Activated gamma-delta T cell (primary cell): Measurements from ENCODE around the gene SGSM1.

Experiments used
- DNase-seq: peaks from one replicate; lab custom pipeline; 2025; lab: John Stamatoyannopoulos, UW

Gene SGSM1

GRCh38 chr22:24951942-24952836, 146.2 kb downstream of the SGSM1 start, which contains the start of gene KIAA1671:
TSS of gene KIAA1671 (plus strand) at chr22:24952716. CDS start at chr22:25028000, 75,284 bp downstream.
- peak; percentile 77 for DNase-seq

DNA sequence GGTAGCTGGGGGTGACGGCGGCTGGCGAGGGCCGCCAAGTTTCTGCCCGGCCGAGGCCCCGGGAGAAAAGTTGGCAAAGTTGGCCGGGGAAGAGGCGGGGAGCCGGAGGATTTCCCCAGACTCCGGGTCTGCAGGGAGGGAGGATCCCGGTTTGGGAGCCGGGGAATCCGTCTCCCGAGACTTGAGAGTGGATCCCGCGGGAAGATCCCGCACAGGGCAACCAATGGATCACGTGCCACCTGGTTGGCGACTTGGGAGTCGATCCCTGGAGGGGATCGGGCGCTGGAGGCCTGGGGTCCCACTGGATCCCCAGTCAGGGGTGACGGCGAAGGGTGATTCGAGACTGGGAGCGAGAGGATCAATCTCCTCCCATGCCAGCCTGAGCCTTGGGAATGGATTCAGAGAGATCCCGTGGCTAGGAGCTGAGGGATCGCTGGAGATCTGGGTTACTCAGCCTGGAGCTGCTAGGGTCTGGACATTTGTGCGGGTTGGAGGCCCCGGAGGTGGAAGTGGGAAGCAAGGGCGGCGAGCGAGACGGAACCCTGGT, 146.9 kb downstream of the SGSM1 start:
- no peak for DNase-seq

- DNase-seq = no peak
Observed at GRCh38 chr22:24953384-24954113, 147.5 kb downstream of the SGSM1 start.

DNA sequence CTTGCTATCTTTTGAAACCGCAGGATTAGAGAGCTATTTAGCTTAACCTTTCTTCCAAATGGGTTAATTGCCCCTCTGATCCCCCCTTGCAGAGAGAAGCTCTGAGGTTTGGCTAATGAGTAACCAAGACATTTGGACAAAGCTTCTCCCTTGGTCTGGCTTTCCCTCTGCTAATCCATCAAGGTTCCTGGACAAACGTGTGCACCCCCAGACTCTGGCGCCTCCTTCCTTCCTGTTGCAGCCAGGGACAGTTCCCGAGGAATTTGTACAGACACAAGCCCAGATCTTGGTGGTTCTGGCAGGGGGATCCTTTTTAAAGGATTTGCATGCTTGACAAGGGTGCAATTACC, 148.1 kb downstream of the SGSM1 start:
- no peak for DNase-seq

DNA sequence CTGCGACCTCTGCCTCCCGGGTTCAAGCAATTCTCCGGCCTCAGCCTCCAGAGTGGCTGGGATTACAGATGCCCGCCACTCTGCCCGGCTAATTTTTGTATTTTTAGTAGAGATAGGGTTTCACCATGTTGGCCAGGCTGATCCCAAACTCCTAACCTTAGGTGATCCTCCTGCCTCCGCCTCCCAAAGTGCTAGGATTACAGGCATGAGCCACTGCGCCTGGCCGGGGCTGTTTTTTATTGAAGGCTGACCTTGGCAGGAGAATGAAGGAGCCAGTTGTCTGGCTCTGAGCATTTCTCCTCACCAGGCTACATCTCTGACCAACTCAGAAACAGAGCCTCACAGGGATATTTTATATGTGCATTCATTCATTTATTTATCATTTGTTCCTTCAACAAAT, 148.8 kb downstream of the SGSM1 start:
- DNase-seq = no peak

DNA sequence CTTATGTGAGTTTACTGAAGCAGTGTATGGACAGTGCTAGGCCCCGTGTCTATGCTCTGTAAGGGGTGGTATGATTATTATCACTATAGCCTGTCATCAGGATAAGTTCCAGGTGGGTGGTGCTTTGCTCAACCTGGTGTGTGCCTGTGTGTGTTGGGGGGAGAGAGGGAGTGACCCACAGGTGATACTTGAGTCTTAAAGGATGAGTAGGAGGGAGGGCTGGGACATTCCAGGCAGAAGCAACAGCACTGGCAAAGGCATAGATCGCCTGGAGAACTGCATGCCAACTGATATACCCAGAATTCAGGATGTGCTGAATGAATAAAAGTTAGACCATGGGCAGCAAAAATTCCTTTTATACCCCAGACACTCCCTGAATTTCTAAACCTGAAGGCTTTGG, 151.0 kb downstream of the SGSM1 start:
- no peak for DNase-seq

DNA sequence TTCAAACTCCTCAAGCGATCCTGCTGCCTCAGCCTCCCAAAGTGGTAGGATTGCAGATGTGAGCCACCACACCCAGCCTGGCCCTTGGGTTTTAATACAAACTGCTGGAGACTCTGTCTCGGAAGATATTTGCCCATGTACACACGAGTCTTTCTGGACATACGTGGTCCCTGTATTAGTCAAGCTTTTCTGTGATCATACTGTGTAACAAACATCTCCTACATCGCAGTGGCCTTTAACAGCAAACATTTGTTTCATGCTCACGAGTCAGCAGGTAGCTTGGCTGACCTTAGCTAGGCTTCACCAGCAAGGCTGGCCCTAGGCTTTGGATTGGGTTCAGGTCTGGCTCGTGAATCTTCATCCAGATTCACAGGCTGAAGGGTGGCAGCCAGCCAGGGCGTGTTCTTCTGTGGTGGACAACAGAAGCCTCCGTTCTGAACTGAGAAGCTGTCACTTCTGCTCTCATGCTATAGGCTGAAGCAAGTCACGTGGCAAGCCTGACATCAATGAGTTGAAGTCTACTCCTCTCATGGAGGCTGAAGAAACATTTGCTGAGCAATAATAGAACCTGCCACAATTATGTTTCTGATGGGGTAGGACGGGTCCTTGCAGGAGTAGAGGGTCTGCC, 155.3 kb downstream of the SGSM1 start:
- no peak for DNase-seq

GRCh38 chr22:24962094-24962493, 156.1 kb downstream of the SGSM1 start:
- DNase-seq = no peak

DNA sequence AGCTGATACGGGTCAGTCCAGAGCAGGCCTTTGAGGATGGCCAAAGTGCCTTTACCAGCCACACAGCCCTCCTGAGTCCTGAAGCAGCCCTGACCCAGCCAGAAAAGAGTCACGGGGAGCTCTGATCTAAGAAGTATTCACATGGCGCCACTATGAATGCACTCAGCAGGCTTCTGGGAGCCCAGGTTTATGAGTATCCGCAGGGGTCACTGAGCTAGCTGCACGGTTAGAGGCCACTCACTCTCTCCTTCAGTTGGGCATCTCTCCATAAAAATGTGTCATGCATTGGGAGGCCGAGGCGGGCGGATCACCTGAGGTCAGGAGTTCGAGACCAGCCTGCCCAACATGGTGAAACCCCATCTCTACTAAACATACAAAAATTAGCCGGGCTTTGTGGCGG, 156.8 kb downstream of the SGSM1 start:
- DNase-seq = no peak

DNA sequence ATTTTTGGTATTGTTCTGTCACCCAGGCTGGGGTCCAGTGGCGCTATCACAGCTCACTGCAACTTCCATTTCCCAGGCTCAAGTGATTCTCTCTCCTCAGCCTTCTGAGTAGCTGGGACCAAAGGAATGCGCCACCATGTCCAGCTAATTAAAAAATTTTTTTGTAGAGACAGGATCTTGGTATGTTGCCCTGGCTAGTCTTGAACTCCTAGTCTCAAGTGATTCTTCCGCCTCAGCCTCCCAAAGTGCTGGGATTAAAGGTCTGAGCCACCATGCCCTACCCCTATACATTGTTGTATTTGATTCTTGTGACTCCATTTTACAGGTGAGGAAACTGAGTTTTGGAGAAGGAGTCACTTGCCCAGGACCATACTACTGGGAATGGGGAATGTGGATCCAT, 158.4 kb downstream of the SGSM1 start:
- DNase-seq = no peak

DNA sequence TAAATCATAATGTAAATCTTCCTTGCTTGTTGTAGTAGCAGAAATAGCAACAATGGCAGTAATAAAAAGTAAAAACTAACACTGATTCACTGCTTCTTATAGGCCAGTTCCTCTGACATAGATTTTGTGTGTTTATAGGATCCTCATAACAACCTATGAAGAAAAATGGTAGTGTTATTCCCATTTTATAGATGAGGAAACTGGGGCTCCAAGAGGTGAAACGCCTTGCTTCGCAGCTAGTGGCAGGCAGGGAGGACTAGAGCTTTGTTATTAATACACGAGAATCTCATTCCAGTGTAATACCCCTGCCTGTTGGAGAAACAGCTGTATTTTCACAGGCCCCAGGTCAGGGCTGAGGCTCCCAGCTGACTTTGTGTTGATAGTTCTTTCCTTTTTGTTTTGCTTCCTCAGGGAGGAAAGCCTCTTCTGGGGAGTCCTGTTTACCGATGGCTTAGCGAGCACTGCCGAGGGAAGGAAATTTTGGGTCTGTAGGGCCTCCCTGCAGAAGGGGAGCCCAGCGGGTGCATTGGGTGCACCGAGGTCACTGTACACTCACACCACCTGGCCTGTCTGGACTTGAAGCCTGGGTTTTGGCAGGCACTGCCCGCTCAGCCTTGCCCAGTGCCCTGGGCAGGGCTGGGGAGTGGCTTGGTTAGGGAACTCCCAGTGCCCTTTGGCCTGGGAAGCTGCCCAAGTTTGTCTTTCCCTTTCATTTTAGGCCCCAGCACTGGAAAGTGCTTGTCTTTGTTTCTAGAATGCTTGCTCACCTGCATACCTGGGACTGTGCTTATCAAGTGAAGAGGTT, 160.0 kb downstream of the SGSM1 start:
- no peak for DNase-seq

DNA sequence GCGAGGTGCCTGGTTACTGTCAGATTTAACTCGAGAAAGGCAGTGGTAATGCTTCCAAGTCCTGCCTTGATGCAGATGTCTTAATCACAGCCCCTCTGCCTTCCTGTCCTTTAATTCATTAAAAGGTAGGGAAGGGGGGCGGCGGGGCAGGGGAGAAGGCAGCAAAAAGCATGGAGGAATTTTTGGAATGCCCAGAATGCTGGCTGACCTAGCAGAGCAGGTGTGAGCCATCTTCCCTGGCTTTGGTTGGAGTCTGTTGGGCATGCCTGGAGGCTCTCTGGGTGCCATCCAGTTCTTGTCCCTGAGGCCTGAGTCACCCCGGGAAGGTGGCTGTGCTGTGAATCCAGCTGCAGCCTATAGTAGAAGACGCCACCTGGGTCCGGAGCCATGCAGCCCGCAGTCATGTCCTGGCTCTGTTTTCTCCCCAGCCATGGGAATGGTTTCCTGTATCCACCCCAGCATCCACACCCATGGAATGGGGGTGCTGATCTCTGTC, 162.1 kb downstream of the SGSM1 start:
- no peak for DNase-seq

- DNase-seq = no peak
Observed at GRCh38 chr22:24969560-24970301, 163.7 kb downstream of the SGSM1 start.

DNA sequence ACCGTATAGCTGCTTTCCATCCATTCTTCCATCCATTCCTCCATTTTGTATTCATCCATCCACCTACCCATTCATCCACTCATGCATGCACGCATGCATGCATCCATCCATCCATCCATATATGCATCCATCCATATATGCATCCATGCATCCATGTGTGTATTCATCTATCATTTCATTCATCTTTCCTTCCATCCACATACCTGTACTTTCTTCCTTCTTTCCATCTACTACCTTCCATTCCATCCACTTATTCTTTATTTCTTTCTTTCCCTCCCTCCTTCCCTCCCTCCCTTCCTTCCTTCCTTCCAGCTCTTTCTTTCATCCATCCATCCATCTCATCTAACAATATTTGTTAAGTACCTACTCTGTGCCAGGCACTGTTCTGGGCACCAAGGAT, 166.4 kb downstream of the SGSM1 start:
- DNase-seq = no peak

- no peak for DNase-seq
Observed at GRCh38 chr22:24973872-24974271, 167.9 kb downstream of the SGSM1 start.

DNA sequence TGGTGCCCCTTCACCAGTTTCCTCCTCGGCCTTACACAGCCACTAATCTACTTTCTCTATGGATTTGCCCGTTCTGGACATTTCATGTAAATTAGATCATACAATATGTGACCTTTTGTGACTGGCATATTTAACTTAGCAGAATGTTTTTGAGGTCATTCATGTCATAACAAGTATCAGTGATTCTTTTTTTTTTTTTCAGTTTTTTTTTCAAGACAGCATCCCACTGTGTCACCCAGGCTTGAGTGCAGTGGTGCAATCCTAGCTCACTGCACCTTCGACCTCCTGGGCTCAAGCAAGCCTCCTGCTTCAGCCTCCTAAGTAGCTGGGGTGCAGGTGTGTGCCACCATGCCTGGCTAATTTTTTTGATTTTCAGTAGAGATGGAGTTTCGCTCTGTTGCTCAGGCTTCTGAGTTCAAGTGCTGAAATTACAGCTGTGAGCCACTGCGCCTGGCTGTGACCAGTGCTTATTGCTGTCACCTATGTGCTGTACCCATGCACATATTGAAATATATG, 169.2 kb downstream of the SGSM1 start:
- DNase-seq = no peak

DNA sequence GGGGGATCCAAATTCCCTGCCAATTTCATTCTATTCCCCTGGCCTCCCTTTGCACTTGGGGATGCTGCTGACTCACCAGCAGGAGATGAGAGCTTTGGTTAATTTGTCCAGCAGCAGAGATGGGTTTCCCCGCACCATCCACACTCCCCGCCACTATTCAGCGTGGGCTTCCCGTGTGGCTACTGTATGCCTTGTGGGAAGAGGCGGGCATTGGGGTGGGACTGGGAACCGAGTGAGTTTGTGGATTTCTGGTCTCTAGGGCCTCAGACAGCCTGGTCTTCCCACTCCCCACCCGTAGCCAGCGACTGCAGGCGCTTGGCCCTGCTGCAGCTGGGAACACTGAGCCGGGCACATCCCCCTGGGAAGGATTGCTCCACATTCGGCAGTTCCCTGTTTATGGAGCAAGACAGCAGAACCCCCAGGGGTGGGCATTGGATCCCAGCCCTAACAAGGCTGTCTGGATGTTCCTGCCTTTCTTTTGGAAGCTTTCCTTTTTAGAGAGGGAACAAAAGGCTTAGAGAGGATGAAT, 169.9 kb downstream of the SGSM1 start:
- DNase-seq = no peak

GRCh38 chr22:24976442-24977218, 170.6 kb downstream of the SGSM1 start:
- no peak for DNase-seq
